Articular chondrocyte of knee joint (primary cell): ENCODE data around the gene AKAP5. TPM values are rescaled to one million over a fixed set of nuclear protein-coding genes. Genes with fewer than 3 reads are reported as not detected.

Source experiments
- total RNA-seq: library from RNA; depleted of rRNA; stranded (reverse); fragments of >200 nt; gene quantifications from 2 replicates; pipeline ENCODE4 v1.2.3, GENCODE V29; 2012

Gene AKAP5, protein sequence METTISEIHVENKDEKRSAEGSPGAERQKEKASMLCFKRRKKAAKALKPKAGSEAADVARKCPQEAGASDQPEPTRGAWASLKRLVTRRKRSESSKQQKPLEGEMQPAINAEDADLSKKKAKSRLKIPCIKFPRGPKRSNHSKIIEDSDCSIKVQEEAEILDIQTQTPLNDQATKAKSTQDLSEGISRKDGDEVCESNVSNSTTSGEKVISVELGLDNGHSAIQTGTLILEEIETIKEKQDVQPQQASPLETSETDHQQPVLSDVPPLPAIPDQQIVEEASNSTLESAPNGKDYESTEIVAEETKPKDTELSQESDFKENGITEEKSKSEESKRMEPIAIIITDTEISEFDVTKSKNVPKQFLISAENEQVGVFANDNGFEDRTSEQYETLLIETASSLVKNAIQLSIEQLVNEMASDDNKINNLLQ
- 0.32 and 0.39 TPM in 2 replicates for total RNA-seq

DNA sequence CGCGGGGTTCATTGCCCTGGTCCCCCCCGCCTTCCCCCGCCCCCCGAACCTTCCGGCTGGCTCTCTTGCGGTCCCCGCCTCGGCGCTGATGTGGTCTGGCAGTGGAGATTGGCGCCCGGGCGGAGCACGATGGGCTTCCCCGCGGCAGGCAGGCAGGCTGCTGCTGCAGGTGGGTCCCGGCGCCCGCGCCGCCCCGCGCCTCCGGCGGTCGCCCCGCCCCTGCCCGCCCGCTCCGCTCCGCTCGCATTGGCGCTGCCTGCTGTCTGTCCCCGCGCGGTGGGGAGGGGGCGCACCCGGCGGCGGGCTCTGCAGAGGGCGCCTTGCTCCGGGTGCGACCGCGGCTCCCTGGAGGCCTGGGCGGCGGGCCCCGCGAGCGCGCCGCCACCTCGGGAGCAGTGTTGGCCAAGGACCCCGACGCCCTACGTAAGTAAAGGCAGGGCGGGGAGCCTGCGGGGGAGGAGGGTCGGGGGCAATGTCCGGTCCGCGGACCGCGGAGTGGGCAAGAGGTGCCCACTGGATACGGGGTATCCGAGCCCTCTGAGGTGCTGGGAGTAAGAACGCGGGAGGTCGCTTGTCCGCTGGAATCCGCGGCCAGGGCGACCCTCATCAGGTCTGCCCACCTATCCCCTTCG is at the start of gene AKAP5:
AKAP5 (plus strand) TSS at position 309 of the 632 bp plus-strand sequence. CDS start 2,896 bp downstream, outside the sequence.

DNA sequence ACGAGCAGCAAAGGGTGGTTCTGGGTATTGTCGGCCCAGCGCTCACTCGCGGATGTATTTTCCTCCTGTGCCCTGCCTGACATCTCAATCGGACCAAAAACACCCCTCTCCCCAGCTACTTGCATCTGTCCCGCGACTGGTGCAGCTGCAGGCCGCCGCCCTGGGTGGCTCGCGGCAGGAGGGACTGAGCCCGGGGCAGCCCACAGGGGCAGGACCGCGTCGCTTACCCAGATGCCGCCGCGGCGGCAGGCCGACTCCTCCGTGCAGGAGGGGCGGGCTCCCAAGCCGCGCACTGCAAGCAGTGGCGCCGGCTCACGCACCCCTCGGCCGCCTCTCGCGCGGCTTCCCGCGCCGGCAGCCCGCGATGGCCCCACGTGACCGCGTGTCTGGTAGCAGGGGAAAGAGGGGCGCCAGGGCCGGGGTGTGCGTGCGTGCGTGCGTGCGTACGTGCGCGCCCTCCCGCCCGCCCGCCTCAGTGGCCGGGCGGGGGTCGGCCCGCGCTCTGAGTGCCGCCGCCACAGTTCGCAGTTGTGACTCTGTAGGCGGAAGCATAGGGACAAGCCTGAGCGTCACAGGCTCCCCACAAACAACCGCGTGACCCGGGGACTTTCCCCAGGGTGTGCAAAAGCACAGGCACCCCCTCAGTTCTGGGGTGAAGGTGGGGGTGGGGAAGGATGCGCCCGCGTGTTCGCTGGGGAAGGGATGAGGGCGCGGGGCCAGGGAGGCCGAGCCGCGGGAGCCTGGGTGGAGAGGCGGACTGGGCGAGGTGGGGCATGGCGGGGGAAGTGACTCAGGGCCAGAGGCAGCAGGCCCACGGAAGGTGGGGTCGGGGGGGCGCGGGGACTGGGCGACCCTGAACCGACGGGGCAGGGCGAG is 38.4 kb downstream of the AKAP5 start, which contains the start of gene ZBTB25:
ZBTB25 (minus strand) TSS at position 405 of the 876 bp plus-strand sequence. CDS start 13,305 bp downstream, outside the sequence.

DNA sequence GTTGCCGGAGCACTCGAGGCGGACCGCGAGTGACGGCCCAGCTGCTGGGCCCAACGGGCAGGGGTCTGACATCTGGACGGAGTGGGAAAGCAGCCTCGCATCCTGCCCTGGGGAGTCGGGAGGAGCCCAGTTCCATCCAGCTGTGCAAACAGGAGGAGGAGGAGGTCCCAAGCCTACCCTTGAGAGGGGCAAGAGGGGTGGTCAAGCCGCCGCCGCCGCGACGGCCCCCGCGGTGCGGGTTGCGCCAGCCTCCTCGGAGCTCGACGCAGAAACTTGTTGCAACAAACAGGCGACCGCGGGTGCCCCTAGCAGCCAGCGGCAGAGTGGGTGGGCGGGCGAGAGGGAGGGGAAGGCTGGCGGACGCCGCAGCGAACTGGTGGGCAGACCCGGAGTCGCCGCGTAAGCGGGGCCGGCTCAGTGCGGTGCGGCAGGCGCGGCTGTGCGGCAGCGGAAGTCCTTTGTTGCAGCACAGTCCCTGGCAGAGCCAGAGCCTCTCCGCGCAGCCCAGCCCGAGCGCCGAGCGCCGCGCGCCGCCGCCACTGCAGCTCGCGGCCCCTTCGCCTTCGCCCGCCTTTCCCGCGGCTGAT is 39.1 kb downstream of the AKAP5 start, which contains the start of gene ZBTB1:
ZBTB1 (plus strand) TSS at position 461 of the 587 bp plus-strand sequence. CDS start 16,735 bp downstream, outside the sequence.

Other genes with a start within 250 kb of the AKAP5 start
- 0.11 and 0.13 TPM in 2 replicates for gene ESR2, start 171.1 kb upstream of the AKAP5 start, total RNA-seq
- 32.7 and 39.5 TPM in 2 replicates for gene MTHFD1, start 77.1 kb upstream of the AKAP5 start, total RNA-seq
- 12.0 and 13.3 TPM in 2 replicates for gene ZBTB25, start 38.3 kb downstream of the AKAP5 start, total RNA-seq
- 64.9 and 75.0 TPM in 2 replicates for gene ZBTB1, start 39.3 kb downstream of the AKAP5 start, total RNA-seq
- 11.5 and 13.6 TPM in 2 replicates for gene HSPA2, start 75.2 kb downstream of the AKAP5 start, total RNA-seq
- 1.3 and 2.4 TPM in 2 replicates for gene PPP1R36, start 84.5 kb downstream of the AKAP5 start, total RNA-seq
- 15.5 and 16.8 TPM in 2 replicates for gene PLEKHG3, start 238.9 kb downstream of the AKAP5 start, total RNA-seq